Trophoblast cell (in vitro differentiated cells and primary cell): ENCODE data around the gene FRMD6.

ENCODE experiments used
- DNase-seq, 2 donors: peaks; one replicate each; pipeline ENCODE4 v3.0.0-alpha.2; 2016
- H2AFZ ChIP-seq: 2 replicates; pipeline ENCODE4 v1.6.1; 2013; ENCODE audit warnings: low read length, moderate library complexity, mild to moderate bottlenecking; ENCODE audit not compliant: insufficient read depth, poor library complexity
- H2AK5ac ChIP-seq: 2 replicates; pipeline ENCODE4 v1.6.1; 2013; ENCODE audit warnings: mild to moderate bottlenecking, low read length
- H2BK120ac ChIP-seq: 2 replicates; pipeline ENCODE4 v1.6.1; 2013; ENCODE audit warnings: low read length, mild to moderate bottlenecking, moderate library complexity; ENCODE audit not compliant: insufficient read depth, poor library complexity
- H2BK12ac ChIP-seq: 2 replicates; pipeline ENCODE4 v1.6.1; 2013; ENCODE audit warnings: mild to moderate bottlenecking, low read length, moderate library complexity
- H2BK5ac ChIP-seq: 2 replicates; pipeline ENCODE4 v1.6.1; 2013; ENCODE audit warnings: low read length, low read depth, moderate library complexity, mild to moderate bottlenecking; ENCODE audit not compliant: poor library complexity
- H3K14ac ChIP-seq: 2 replicates; pipeline ENCODE4 v1.6.1; 2013; ENCODE audit warnings: mild to moderate bottlenecking, low read length
- H3K18ac ChIP-seq: 2 replicates; pipeline ENCODE4 v1.6.1; 2013; ENCODE audit warnings: mild to moderate bottlenecking, low read length
- H3K23ac ChIP-seq: 2 replicates; pipeline ENCODE4 v1.6.1; 2013; ENCODE audit warnings: low read length
- H3K27ac ChIP-seq: 2 replicates; pipeline ENCODE4 v1.5.1; 2013; ENCODE audit warnings: low read depth, mild to moderate bottlenecking, inconsistent platforms, low read length, moderate library complexity
- H3K27me3 ChIP-seq: 2 replicates; pipeline ENCODE4 v1.6.1; 2013; ENCODE audit warnings: inconsistent platforms, mild to moderate bottlenecking, low read length, moderate library complexity; ENCODE audit not compliant: insufficient read depth
- H3K36me3 ChIP-seq, 2 experiments: 1 replicate in 1 of 2; 2 replicates in 1 of 2; pipeline ENCODE4 v1.6.1; 2013; ENCODE audit warnings: low read length in 2 of 2, mild to moderate bottlenecking in 2 of 2, moderate library complexity in 1 of 2; ENCODE audit not compliant: insufficient read depth in 2 of 2, control insufficient read depth in 1 of 2
- H3K4ac ChIP-seq: 2 replicates; pipeline ENCODE4 v1.6.1; 2013; ENCODE audit warnings: low read depth, mild to moderate bottlenecking, low read length, moderate library complexity
- H3K4me1 ChIP-seq, 2 experiments: 1 replicate in 1 of 2; 2 replicates in 1 of 2; pipeline ENCODE4 v1.6.1; 2013; ENCODE audit warnings: low read length in 2 of 2, mild to moderate bottlenecking in 2 of 2, moderate library complexity in 1 of 2; ENCODE audit not compliant: insufficient read depth in 2 of 2, control insufficient read depth in 1 of 2
- H3K4me2 ChIP-seq: 2 replicates; pipeline ENCODE4 v1.6.1; 2013; ENCODE audit warnings: inconsistent platforms, mild to moderate bottlenecking, low read length, moderate library complexity
- H3K4me3 ChIP-seq: 2 replicates; pipeline ENCODE4 v1.5.1; 2013; ENCODE audit warnings: mild to moderate bottlenecking, low read depth, low read length, inconsistent platforms
- H3K79me1 ChIP-seq: one replicate; pipeline ENCODE4 v1.6.1; 2013; ENCODE audit warnings: low read length
- H3K79me2 ChIP-seq: 2 replicates; pipeline ENCODE4 v1.6.1; 2013; ENCODE audit warnings: low read length, mild to moderate bottlenecking; ENCODE audit not compliant: control insufficient read depth, insufficient read depth, poor library complexity
- H3K9ac ChIP-seq: 2 replicates; pipeline ENCODE4 v1.6.1; 2013; ENCODE audit warnings: mild to moderate bottlenecking, low read length
- H3K9me3 ChIP-seq: 2 replicates; pipeline ENCODE4 v1.6.1; 2013; ENCODE audit warnings: low read depth, mild to moderate bottlenecking, control low read depth, inconsistent platforms, low read length; ENCODE audit not compliant: insufficient read depth
- H4K12ac ChIP-seq: 2 replicates; pipeline ENCODE4 v1.6.1; 2013; ENCODE audit warnings: low read depth, mild to moderate bottlenecking, low read length, moderate library complexity
- H4K8ac ChIP-seq: 2 replicates; pipeline ENCODE4 v1.6.1; 2013; ENCODE audit warnings: low read depth, mild to moderate bottlenecking, low read length, moderate library complexity
- H4K91ac ChIP-seq: one replicate; pipeline ENCODE4 v1.6.1; 2013; ENCODE audit warnings: low read depth, mild to moderate bottlenecking, low read length, moderate library complexity
- WGBS: extraction: QIAGEN DNeasy Blood & Tissue Kit; methylation state at CpG from one replicate; pipeline ENCODE4 v1.1.7; 2013; ENCODE audit warnings: missing lambda C conversion rate; ENCODE audit not compliant: insufficient read length, insufficient coverage; ENCODE audit errors: extremely low coverage; 5-methylcytosine and 5-hydroxymethylcytosine counted together

The FRMD6 gene

GRCh38 chr14:51691176-51691575 lies 39.5 kb downstream of the FRMD6 start:
- no peak overlapping the region for H3K23ac ChIP-seq
- no peak overlapping the region for H4K8ac ChIP-seq
- H4K91ac ChIP-seq: no peak overlapping the region
- H2AK5ac ChIP-seq: no peak overlapping the region
- H2BK120ac ChIP-seq: no peak overlapping the region
- H4K12ac ChIP-seq: no peak overlapping the region
- H2BK5ac ChIP-seq: no peak overlapping the region
- H3K9ac ChIP-seq: no peak overlapping the region
- no peaks in the 10 kb centered on the region for H3K79me1 ChIP-seq
- no peaks in the 10 kb centered on the region for H3K4me1 ChIP-seq
- no peak overlapping the region for H3K4me3 ChIP-seq
- H3K18ac ChIP-seq: no peak overlapping the region
- H3K79me2 ChIP-seq: no peaks in the 10 kb centered on the region
- no peak overlapping the region for H3K14ac ChIP-seq
- H3K27me3 ChIP-seq: no peaks in the 10 kb centered on the region
- no peak overlapping the region for H2BK12ac ChIP-seq
- no CpG with 5 or more reads among the region's 1 CpG for WGBS
- H3K9me3 ChIP-seq: no peaks in the 10 kb centered on the region
- H3K36me3 ChIP-seq: peaks cover 14 to 24% of the 10 kb centered on the region in 2 experiments
- no peak for DNase-seq
- H2AFZ ChIP-seq: no peak overlapping the region
- no peak overlapping the region for H3K27ac ChIP-seq
- H3K4ac ChIP-seq: no peak overlapping the region
- H3K4me2 ChIP-seq: no peak overlapping the region

- H3K27ac ChIP-seq: no peak overlapping the region
- no peak overlapping the region for H3K4ac ChIP-seq
- no peak overlapping the region for H3K9ac ChIP-seq
- H4K8ac ChIP-seq: no peak overlapping the region
- no peaks in the 10 kb centered on the region for H3K79me2 ChIP-seq
- no peak overlapping the region for H3K23ac ChIP-seq
- H4K91ac ChIP-seq: no peak overlapping the region
- no peak overlapping the region for H2AFZ ChIP-seq
- H2BK120ac ChIP-seq: no peak overlapping the region
- no peaks in the 10 kb centered on the region for H3K27me3 ChIP-seq
- H3K4me2 ChIP-seq: no peak overlapping the region
- H3K9me3 ChIP-seq: no peaks in the 10 kb centered on the region
- H3K14ac ChIP-seq: no peak overlapping the region
- H3K18ac ChIP-seq: no peak overlapping the region
- H3K36me3 ChIP-seq: peaks cover 14 to 27% of the 10 kb centered on the region in 2 experiments
- H3K4me3 ChIP-seq: no peak overlapping the region
- H3K4me1 ChIP-seq: no peaks in the 10 kb centered on the region
- no peaks in the 10 kb centered on the region for H3K79me1 ChIP-seq
- H4K12ac ChIP-seq: no peak overlapping the region
- no peak overlapping the region for H2BK12ac ChIP-seq
- no CpG with 5 or more reads among the region's 3 CpGs for WGBS
- no peak overlapping the region for H2AK5ac ChIP-seq
- H2BK5ac ChIP-seq: no peak overlapping the region
- DNase-seq: no peak
Measured at GRCh38 chr14:51692646-51693045, 40.9 kb downstream of the FRMD6 start.

DNA sequence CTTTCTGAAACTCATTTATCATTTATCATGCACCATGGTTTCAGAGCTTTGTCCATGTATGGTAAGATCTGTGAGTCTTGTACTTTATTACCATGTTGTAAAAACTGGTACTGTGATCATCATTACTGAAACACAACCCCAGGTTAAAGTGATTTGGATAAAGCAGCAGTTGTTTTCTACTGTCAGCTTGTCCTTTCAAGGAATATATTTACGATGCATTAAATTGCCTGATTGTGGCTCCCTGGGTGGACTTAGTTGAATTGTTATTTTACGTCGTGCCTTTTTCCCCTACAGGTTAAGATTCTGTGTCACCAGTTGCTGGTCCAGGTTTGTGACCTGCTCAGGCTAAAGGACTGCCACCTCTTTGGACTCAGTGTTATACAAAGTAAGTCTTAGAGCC lies 46.1 kb downstream of the FRMD6 start:
- Histone ChIP-seq H3K9me3 (no peaks in the 10 kb centered on the region), H3K79me2 (no peaks in the 10 kb centered on the region), H4K12ac (no peak overlapping the region), H3K4me2 (no peak overlapping the region), H3K9ac (no peak overlapping the region), H3K4me1 (no peaks in the 10 kb centered on the region), H2BK120ac (no peak overlapping the region), H2BK12ac (no peak overlapping the region), H3K36me3 (peaks cover 3 to 24% of the 10 kb centered on the region in 2 experiments), H3K18ac (no peak overlapping the region), H3K27me3 (no peaks in the 10 kb centered on the region), H2AK5ac (no peak overlapping the region), H3K27ac (no peak overlapping the region), H3K23ac (no peak overlapping the region), H2AFZ (no peak overlapping the region), H3K79me1 (no peaks in the 10 kb centered on the region), H3K14ac (no peak overlapping the region), H3K4me3 (no peak overlapping the region), H4K8ac (no peak overlapping the region), H3K4ac (no peak overlapping the region), H2BK5ac (no peak overlapping the region), H4K91ac (no peak overlapping the region)
- WGBS: no CpG with 5 or more reads among the region's 3 CpGs
- no peak for DNase-seq

GRCh38 chr14:51701951-51702350 lies 50.2 kb downstream of the FRMD6 start:
- Histone ChIP-seq H3K9ac (no peak overlapping the region), H3K4me2 (no peak overlapping the region), H3K4ac (no peak overlapping the region), H3K4me1 (no peaks in the 10 kb centered on the region), H2BK5ac (no peak overlapping the region), H4K12ac (no peak overlapping the region), H3K27ac (no peak overlapping the region), H2BK12ac (no peak overlapping the region), H2BK120ac (no peak overlapping the region), H3K23ac (no peak overlapping the region), H2AFZ (no peak overlapping the region), H3K9me3 (no peaks in the 10 kb centered on the region), H4K8ac (no peak overlapping the region), H3K4me3 (no peak overlapping the region), H3K18ac (no peak overlapping the region), H3K79me2 (no peaks in the 10 kb centered on the region), H3K14ac (no peak overlapping the region), H3K79me1 (no peaks in the 10 kb centered on the region), H3K36me3 (peaks cover 11 to 37% of the 10 kb centered on the region in 2 experiments), H3K27me3 (no peaks in the 10 kb centered on the region), H4K91ac (no peak overlapping the region), H2AK5ac (no peak overlapping the region)
- no CpG with 5 or more reads among the region's 3 CpGs for WGBS
- DNase-seq: no peak
